NB4 (cell line): ENCODE results near the gene VWA1.
A peak's percentile ranks its signal among the peaks of the same experiment; 100 is the strongest.

Experiments
- CTCF ChIP-seq: IDR thresholded peaks from one replicate; pipeline ENCODE4 v1.5.1; 2012; ENCODE audit warnings: low read depth, low read length
- POLR2A ChIP-seq: IDR thresholded peaks from 2 replicates; pipeline ENCODE4 v1.6.1; 2011; ENCODE audit warnings: mild to moderate bottlenecking; ENCODE audit not compliant: insufficient read length; ENCODE audit errors: extremely low read depth
- TF ChIP-seq, protein P1 (sequence below): IDR thresholded peaks from 2 replicates; pipeline ENCODE4 v1.6.1; 2011; ENCODE audit warnings: low read depth, low read length

- TF ChIP-seq CTCF, result no peak
- TF ChIP-seq, protein P1, sequence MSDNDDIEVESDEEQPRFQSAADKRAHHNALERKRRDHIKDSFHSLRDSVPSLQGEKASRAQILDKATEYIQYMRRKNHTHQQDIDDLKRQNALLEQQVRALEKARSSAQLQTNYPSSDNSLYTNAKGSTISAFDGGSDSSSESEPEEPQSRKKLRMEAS, result peak; percentile 88
- TF ChIP-seq POLR2A, result peak; percentile 94
These were observed 28.5 kb upstream of the VWA1 start, which contains the start of gene MRPL20 for GRCh38 chr1:1406821-1407635.
